CD4-positive, alpha-beta memory T cell (primary cell): ENCODE results near the gene BCL11A. TPM values are rescaled to one million over a fixed set of nuclear protein-coding genes. Genes with fewer than 3 reads are reported as not detected.

ENCODE experiments used
- CTCF ChIA-PET: fragments of 350-600 bp; sonication (Branson Sonifier 250); formaldehyde crosslinking; loops from one replicate; lab custom pipeline; 2021; ENCODE audit warnings: inconsistent platforms; ENCODE audit not compliant: partially characterized antibody; lab: Charles Lee
- POLR2A ChIA-PET: fragments of 350-600 bp; sonication (Branson Sonifier 250); formaldehyde crosslinking; loops from one replicate; lab custom pipeline; 2021; ENCODE audit not compliant: partially characterized antibody; lab: Charles Lee
- DNase-seq, 5 donors: peaks; one replicate each; pipeline versions ENCODE4 v3.0.0 to v3.0.0-alpha.2; 2020 to 2022; ENCODE audit warnings: mixed read lengths in 1 of 5
- H3K27ac ChIP-seq: one replicate; pipeline ENCODE4 v1.7.0; 2013; ENCODE audit warnings: low read depth, low read length
- H3K27me3 ChIP-seq: 2 replicates; pipeline ENCODE4 v1.7.0; 2013; ENCODE audit warnings: mild to moderate bottlenecking, low read length, moderate library complexity; ENCODE audit not compliant: insufficient read depth
- H3K36me3 ChIP-seq: 2 replicates; pipeline ENCODE4 v1.7.0; 2013; ENCODE audit warnings: mild to moderate bottlenecking, low read length, moderate library complexity; ENCODE audit not compliant: insufficient read depth
- H3K4me1 ChIP-seq: 2 replicates; pipeline ENCODE4 v1.7.0; 2013; ENCODE audit warnings: mild to moderate bottlenecking, low read length, moderate library complexity; ENCODE audit not compliant: insufficient read depth
- H3K4me3 ChIP-seq, 2 donors: one replicate each; pipeline ENCODE4 v1.7.0; 2013; ENCODE audit warnings: low read length in 2 of 2, mild to moderate bottlenecking in 1 of 2
- H3K9me3 ChIP-seq, 2 donors: one replicate each; pipeline ENCODE4 v1.7.0; 2013; ENCODE audit warnings: low read length in 2 of 2, control low read depth in 1 of 2; ENCODE audit not compliant: control insufficient read depth in 1 of 2
- H3K27ac Mint-ChIP-seq, 7 donors: one replicate each; pipeline ENCODE4 v1.8.0; 2020 to 2021; ENCODE audit warnings: mixed read lengths in 7 of 7, mild to moderate bottlenecking in 6 of 7, inconsistent platforms in 3 of 7, moderate library complexity in 3 of 7
- H3K27me3 Mint-ChIP-seq, 2 donors: one replicate each; pipeline ENCODE4 v1.8.0; 2020 to 2021; ENCODE audit warnings: mixed read lengths in 2 of 2
- H3K36me3 Mint-ChIP-seq, 2 donors: one replicate each; pipeline ENCODE4 v1.8.0; 2020 to 2021; ENCODE audit warnings: mixed read lengths in 2 of 2, inconsistent platforms in 1 of 2, mild to moderate bottlenecking in 1 of 2
- H3K4me1 Mint-ChIP-seq, 4 donors: one replicate each; pipeline ENCODE4 v1.8.0; 2020 to 2021; ENCODE audit warnings: mixed read lengths in 4 of 4, mild to moderate bottlenecking in 1 of 4
- H3K4me3 Mint-ChIP-seq, 8 donors: one replicate each; pipeline ENCODE4 v1.8.0; 2020 to 2021; ENCODE audit warnings: mixed read lengths in 8 of 8, mild to moderate bottlenecking in 7 of 8, moderate library complexity in 6 of 8, inconsistent platforms in 3 of 8
- H3K9me3 Mint-ChIP-seq, 8 donors: one replicate each; pipeline ENCODE4 v1.8.0; 2020 to 2021; ENCODE audit warnings: mixed read lengths in 8 of 8, mild to moderate bottlenecking in 5 of 8, inconsistent platforms in 3 of 8, moderate library complexity in 1 of 8
- intact Hi-C: fragments of 100-400 bp; cut with micrococcal nuclease; formaldehyde crosslinking; loops from one replicate; pipeline ENCODE4 v1.15.1; 2023
- polyA plus RNA-seq, 2 donors: library from polyadenylated mRNA; unstranded; fragments of 300-500 nt; fragmentation: Illumina TruSeq; gene quantifications; one replicate each; pipeline ENCODE4 v1.2.3, GENCODE V29; 2021
- total RNA-seq, 2 experiments: library from RNA; stranded (reverse); gene quantifications; one replicate each; pipeline ENCODE4 v1.2.3, GENCODE V29; 2021

The BCL11A gene
- total RNA-seq (under 1 TPM in 1 of 2 experiments, not detected in 1; 0.12 TPM), polyA plus RNA-seq (1 to 10 TPM in 1 of 2 donors, not detected in 1; 1.6 TPM)

DNA sequence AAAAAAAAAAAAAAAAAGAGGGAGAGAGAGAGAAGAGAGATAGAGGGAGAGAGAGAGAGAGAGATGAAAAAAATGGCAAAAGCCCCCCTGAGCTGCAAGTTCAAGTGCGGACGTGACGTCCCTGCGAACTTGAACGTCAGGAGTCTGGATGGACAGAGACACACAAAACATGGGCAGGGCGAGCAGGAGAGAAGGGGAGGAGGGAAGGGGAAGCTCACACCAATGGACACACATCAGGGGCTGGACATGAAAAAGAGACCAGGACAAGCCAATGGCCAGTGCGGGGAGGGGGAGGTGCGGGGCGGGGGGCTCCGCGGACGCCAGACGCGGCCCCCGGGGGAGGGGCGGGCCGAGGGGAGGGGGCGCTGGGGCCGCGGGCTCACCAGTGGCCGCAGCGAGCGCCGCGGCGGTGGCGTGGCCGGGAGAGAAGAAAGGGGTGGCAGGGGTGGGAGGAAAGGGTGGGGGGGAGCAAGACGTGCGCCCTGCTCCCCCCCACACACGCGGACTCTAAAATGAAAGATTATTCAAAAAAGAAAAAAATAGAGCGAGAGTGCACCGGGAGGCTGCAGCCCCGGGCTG is at the start of gene BCL11A:
BCL11A (minus strand) TSS at position 160 of the 579 bp plus-strand sequence. CDS start 384 bp downstream, outside the sequence.
- Histone ChIP-seq H3K27me3 (peaks cover 33% of the 10 kb centered on the region), H3K4me3 (peak within 1 kb of the TSS; percentile 64 to 69), H3K36me3 (no peaks in the 10 kb centered on the region), H3K27ac (no peak within 1 kb of the TSS), H3K4me1 (peaks cover 70% of the 10 kb centered on the region), H3K9me3 (no peaks in the 10 kb centered on the region)
- Mint-ChIP-seq H3K27ac (peak within 1 kb of the TSS in 3 of 7 donors; percentile 24 to 64 (median 35)), H3K36me3 (peaks cover 0 to 6% of the 10 kb centered on the region in 2 donors), H3K27me3 (peaks cover 48 to 53% of the 10 kb centered on the region in 2 donors), H3K4me1 (peaks cover 20 to 62% (median 43%) of the 10 kb centered on the region in 4 donors), H3K9me3 (peaks cover 0 to 3% (median 0%) of the 10 kb centered on the region in 8 donors), H3K4me3 (peak within 1 kb of the TSS; percentile 77 to 91 (median 86))
- ChIA-PET POLR2A (no interaction called here), CTCF (no interaction called here)
- no peak for DNase-seq
- intact Hi-C loops, result no loop called here

DNA sequence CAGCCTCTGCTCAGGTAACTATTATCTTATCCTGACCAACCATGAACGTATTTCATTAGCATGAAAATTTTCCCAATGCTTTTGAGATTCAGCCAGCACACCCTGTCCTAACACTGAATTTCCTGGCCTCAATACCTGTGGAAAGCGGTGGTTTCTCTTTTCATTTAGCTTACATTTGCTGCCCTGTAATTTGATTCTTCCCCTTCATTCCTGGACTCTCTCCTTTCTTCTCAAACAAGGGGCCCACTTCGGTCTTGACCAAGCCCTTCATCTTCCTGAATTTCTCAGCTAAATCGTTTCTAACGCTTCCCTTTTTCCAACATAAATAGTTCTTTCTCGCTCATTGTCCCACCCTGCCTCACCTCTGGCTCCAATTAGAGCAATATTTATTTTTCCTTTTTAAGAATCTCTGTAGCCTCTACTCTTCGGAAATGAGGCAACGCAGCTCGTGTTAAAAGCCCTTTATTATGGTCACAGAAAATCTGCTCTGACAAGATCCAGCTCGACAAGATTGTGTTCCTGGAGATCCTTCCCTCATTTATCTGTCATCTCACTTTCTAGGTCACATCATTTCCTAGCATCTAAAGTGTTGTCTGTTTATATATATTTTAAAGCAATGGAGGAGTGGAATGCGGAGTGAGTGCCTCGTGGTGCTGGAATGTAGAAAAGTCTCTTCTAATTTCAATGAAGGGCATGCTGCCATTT is 49.5 kb upstream of the BCL11A start:
- H3K27me3 Mint-ChIP-seq, result peaks cover 12% of the 10 kb centered on the region in 2 donors
- ChIA-PET POLR2A (no interaction called here), CTCF (no interaction called here)
- no peak overlapping the region for H3K4me3 ChIP-seq
- no peak overlapping the region for H3K27ac ChIP-seq
- no peak overlapping the region for H3K4me3 Mint-ChIP-seq
- no peaks in the 10 kb centered on the region for H3K36me3 Mint-ChIP-seq
- H3K27me3 ChIP-seq, result no peaks in the 10 kb centered on the region
- H3K4me1 Mint-ChIP-seq, result no peaks in the 10 kb centered on the region
- H3K9me3 ChIP-seq, result no peaks in the 10 kb centered on the region
- H3K27ac Mint-ChIP-seq, result no peak overlapping the region
- no peaks in the 10 kb centered on the region for H3K4me1 ChIP-seq
- intact Hi-C loops, result no loop called here
- H3K9me3 Mint-ChIP-seq, result peaks cover 0 to 12% (median 3%) of the 10 kb centered on the region in 8 donors
- no peak for DNase-seq
- no peaks in the 10 kb centered on the region for H3K36me3 ChIP-seq

DNA sequence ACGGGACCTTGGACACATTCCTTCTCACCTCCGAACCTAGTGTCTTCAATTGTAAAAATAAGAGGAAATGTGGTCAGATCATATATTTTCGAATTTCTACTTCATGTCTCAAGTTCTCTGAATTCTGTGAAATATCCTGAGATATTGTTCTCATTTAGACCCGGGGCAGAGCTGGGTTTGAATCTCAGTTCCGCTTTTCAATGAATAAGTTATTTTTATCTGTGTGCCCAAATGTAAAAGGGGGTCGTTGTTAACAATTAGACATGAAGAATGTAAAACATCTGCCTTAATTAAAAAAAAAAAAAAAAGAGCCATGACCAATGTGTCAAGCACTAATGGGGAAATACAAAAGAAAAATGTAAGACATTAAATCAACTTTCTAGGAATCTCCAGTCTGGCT is 48.9 kb upstream of the BCL11A start:
- no peak overlapping the region for H3K4me3 ChIP-seq
- no peak for DNase-seq
- no peak overlapping the region for H3K27ac Mint-ChIP-seq
- CTCF ChIA-PET, result no interaction called here
- POLR2A ChIA-PET, result no interaction called here
- H3K9me3 ChIP-seq, result no peaks in the 10 kb centered on the region
- H3K4me3 Mint-ChIP-seq, result no peak overlapping the region
- no peaks in the 10 kb centered on the region for H3K4me1 ChIP-seq
- H3K9me3 Mint-ChIP-seq, result peaks cover 0 to 12% (median 3%) of the 10 kb centered on the region in 8 donors
- intact Hi-C loops, result no loop called here
- peaks cover 15% of the 10 kb centered on the region in 2 donors for H3K27me3 Mint-ChIP-seq
- H3K4me1 Mint-ChIP-seq, result no peaks in the 10 kb centered on the region
- H3K36me3 ChIP-seq, result no peaks in the 10 kb centered on the region
- no peaks in the 10 kb centered on the region for H3K36me3 Mint-ChIP-seq
- no peak overlapping the region for H3K27ac ChIP-seq
- H3K27me3 ChIP-seq, result no peaks in the 10 kb centered on the region

DNA sequence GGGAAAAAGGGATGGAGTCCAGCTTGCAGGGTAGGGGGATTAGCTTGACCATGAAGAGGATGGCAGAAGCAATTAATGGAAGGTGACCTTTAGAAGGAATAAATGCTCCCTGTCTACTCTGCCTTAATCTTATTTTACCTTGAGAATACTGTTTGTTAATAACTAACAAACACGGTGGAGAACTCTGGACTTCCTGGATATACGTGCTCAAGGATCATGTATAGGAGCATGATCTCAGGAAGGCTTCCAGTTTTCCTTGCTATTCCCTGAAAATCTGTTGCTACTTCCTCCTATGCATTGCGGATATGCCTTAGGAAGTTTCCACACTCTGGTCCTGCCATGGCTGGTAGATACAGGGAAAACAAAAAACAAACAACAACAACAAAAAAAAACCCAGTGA is 44.8 kb upstream of the BCL11A start:
- no peak overlapping the region for H3K27ac ChIP-seq
- Mint-ChIP-seq H3K4me3 (no peak overlapping the region), H3K9me3 (peaks cover 0 to 12% (median 3%) of the 10 kb centered on the region in 8 donors), H3K27ac (no peak overlapping the region), H3K4me1 (no peaks in the 10 kb centered on the region), H3K36me3 (no peaks in the 10 kb centered on the region), H3K27me3 (peaks cover 7 to 23% of the 10 kb centered on the region in 2 donors)
- no peak overlapping the region for H3K4me3 ChIP-seq
- H3K27me3 ChIP-seq, result no peaks in the 10 kb centered on the region
- ChIA-PET POLR2A (no interaction called here), CTCF (no interaction called here)
- no peak for DNase-seq
- no peaks in the 10 kb centered on the region for H3K36me3 ChIP-seq
- no peaks in the 10 kb centered on the region for H3K9me3 ChIP-seq
- no peaks in the 10 kb centered on the region for H3K4me1 ChIP-seq
- intact Hi-C loops, result no loop called here

DNA sequence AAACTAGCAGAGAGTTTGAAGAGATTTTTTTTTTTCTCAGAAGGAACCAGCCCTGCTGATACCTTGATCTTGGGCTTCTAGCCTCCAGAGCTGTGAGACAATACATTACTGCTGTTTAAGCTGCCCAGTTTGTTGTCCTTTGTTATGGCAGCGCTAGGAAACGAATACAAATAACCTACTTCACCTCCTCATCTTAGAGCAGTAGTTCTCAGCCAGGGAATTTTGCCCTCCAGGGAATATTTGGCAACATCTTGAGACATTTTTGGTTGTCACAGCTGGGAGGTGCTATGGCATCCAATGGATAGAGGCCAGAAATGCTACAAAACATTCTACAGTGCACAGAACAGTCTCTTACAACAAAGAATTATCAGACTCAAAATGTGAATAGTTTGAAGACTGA is 43.9 kb upstream of the BCL11A start:
- intact Hi-C loops, result no loop called here
- Mint-ChIP-seq H3K36me3 (no peaks in the 10 kb centered on the region), H3K4me3 (no peak overlapping the region), H3K27ac (no peak overlapping the region), H3K4me1 (no peaks in the 10 kb centered on the region), H3K27me3 (peaks cover 12 to 23% of the 10 kb centered on the region in 2 donors), H3K9me3 (peaks cover 2 to 17% (median 9%) of the 10 kb centered on the region in 8 donors)
- CTCF ChIA-PET, result no interaction called here
- Histone ChIP-seq H3K4me1 (no peaks in the 10 kb centered on the region), H3K9me3 (no peaks in the 10 kb centered on the region), H3K36me3 (no peaks in the 10 kb centered on the region), H3K27me3 (no peaks in the 10 kb centered on the region), H3K27ac (no peak overlapping the region), H3K4me3 (no peak overlapping the region)
- POLR2A ChIA-PET, result no interaction called here
- DNase-seq, result no peak

DNA sequence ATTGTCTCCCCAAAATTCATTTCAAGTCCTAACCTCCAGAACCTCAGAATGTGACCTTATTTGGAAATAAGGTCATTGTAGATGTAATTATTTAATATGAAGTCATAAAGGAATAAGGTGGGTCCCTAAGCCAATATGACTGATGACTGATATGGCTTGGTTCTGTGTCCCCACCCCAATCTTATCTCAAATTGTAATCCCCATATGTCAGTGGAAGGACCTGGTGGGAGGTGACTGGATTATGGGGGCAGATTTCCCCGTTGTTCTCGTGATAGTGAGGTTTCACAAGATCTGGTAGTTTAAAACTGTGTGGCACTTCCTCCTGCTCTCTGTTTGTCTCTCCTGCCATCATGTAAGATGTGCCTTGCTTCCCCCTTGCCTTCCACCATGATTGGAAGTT is 43.0 kb upstream of the BCL11A start:
- Mint-ChIP-seq H3K27me3 (peaks cover 14 to 23% of the 10 kb centered on the region in 2 donors), H3K36me3 (no peaks in the 10 kb centered on the region), H3K9me3 (peaks cover 2 to 21% (median 14%) of the 10 kb centered on the region in 8 donors), H3K4me1 (no peaks in the 10 kb centered on the region), H3K4me3 (no peak overlapping the region), H3K27ac (no peak overlapping the region)
- Histone ChIP-seq H3K9me3 (no peaks in the 10 kb centered on the region), H3K27me3 (no peaks in the 10 kb centered on the region), H3K4me3 (no peak overlapping the region), H3K27ac (no peak overlapping the region), H3K4me1 (no peaks in the 10 kb centered on the region), H3K36me3 (no peaks in the 10 kb centered on the region)
- intact Hi-C loops, result no loop called here
- ChIA-PET CTCF (no interaction called here), POLR2A (no interaction called here)
- no peak for DNase-seq

DNA sequence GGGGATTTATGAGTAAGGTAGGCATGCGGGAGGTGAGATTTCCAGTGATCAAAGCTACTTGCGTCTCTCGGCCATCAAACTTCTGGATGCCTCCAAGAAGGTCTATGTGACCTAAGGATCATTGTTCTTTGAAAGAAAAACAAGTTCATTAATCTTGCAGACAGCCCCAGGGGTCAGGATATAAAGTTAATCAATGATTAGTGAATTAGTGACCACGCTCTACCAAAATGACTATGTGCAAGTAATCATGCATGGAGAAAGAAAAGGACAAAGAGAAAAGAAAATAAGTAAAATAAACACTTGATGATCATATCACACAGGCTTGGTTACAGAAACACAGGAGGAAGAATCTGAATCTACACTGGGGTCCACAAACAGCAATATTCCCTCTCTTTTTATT is 42.5 kb upstream of the BCL11A start:
- CTCF ChIA-PET, result interaction anchor here (1.8 kb wide), 1 partner anchor 14 kb away, joined by 4 read pairs; no protein-coding TSS in a partner anchor
- Histone ChIP-seq H3K36me3 (no peaks in the 10 kb centered on the region), H3K4me3 (no peak overlapping the region), H3K9me3 (no peaks in the 10 kb centered on the region), H3K27ac (no peak overlapping the region), H3K4me1 (no peaks in the 10 kb centered on the region), H3K27me3 (no peaks in the 10 kb centered on the region)
- Mint-ChIP-seq H3K4me1 (no peaks in the 10 kb centered on the region), H3K4me3 (no peak overlapping the region), H3K27ac (no peak overlapping the region), H3K27me3 (peaks cover 15 to 27% of the 10 kb centered on the region in 2 donors), H3K36me3 (no peaks in the 10 kb centered on the region), H3K9me3 (peaks cover 2 to 22% (median 15%) of the 10 kb centered on the region in 8 donors)
- POLR2A ChIA-PET, result no interaction called here
- intact Hi-C loops, result no loop called here
- DNase-seq, result no peak
